ENCODE results near the gene MRPL4.
"Not testable (repeated sequence)": the region's sequence is repeated elsewhere in the genome, so short reads cannot be mapped to it uniquely, and the experiment has no call there.

MRPL4 gene

GRCh38 chr19:10230861-10231611 lies 21.0 kb upstream of the MRPL4 start, which contains the start of gene S1PR2:
TSS of gene S1PR2 (minus strand) at chr19:10231331. CDS start at chr19:10224905, 6,426 bp downstream.
- peak; percentile 56 for DNase-seq

GRCh38 chr19:10231612-10232228 lies 20.3 kb upstream of the MRPL4 start:
- no peak for DNase-seq

- DNase-seq = no peak
Measured at GRCh38 chr19:10233946-10234345, 18.1 kb upstream of the MRPL4 start.

- no peak for DNase-seq
Measured at GRCh38 chr19:10235003-10235402, 17.0 kb upstream of the MRPL4 start.

GRCh38 chr19:10235409-10235808 lies 16.6 kb upstream of the MRPL4 start:
- DNase-seq = not testable (repeated sequence)

GRCh38 chr19:10237702-10238101 lies 14.3 kb upstream of the MRPL4 start:
- no peak for DNase-seq

- no peak for DNase-seq
Measured at GRCh38 chr19:10238172-10238783, 13.7 kb upstream of the MRPL4 start.

GRCh38 chr19:10241826-10242449 lies 10.1 kb upstream of the MRPL4 start:
- DNase-seq = not testable (repeated sequence)

GRCh38 chr19:10243606-10244005 lies 8.4 kb upstream of the MRPL4 start:
- no peak for DNase-seq

- DNase-seq = no peak
Measured at GRCh38 chr19:10245189-10245939, 6.7 kb upstream of the MRPL4 start.

GRCh38 chr19:10246511-10246910 lies 5.5 kb upstream of the MRPL4 start:
- no peak for DNase-seq

- no peak for DNase-seq
Measured at GRCh38 chr19:10252707-10253106, 693 bp downstream of the MRPL4 start.

GRCh38 chr19:10254244-10254643 lies 2.2 kb downstream of the MRPL4 start:
- DNase-seq = no peak

GRCh38 chr19:10255358-10255757 lies 3.3 kb downstream of the MRPL4 start:
- no peak for DNase-seq

- DNase-seq = no peak
Measured at GRCh38 chr19:10256551-10256950, 4.5 kb downstream of the MRPL4 start.

- DNase-seq = no peak
Measured at GRCh38 chr19:10256970-10257615, 5.1 kb downstream of the MRPL4 start.

GRCh38 chr19:10258080-10258710 lies 6.2 kb downstream of the MRPL4 start:
- DNase-seq = no peak

GRCh38 chr19:10259162-10259905 lies 7.3 kb downstream of the MRPL4 start:
- DNase-seq = peak; percentile 86

- no peak for DNase-seq
Measured at GRCh38 chr19:10260141-10260584, 8.1 kb downstream of the MRPL4 start.

- no peak for DNase-seq
Measured at GRCh38 chr19:10262771-10263170, 10.8 kb downstream of the MRPL4 start.

GRCh38 chr19:10266706-10267105 lies 14.7 kb downstream of the MRPL4 start:
- DNase-seq = no peak
